HepG2 (cell line): ENCODE results near the gene SIRT7. TPM values are rescaled to one million over a fixed set of nuclear protein-coding genes. Genes with fewer than 3 reads are reported as not detected.

Source experiments
- AGO1 ChIP-seq: fragments of 200-400 bp; formaldehyde crosslinking; IDR thresholded peaks from 2 replicates; pipeline ENCODE4 v1.6.1; 2017; ENCODE audit warnings: mild to moderate bottlenecking, low read depth, low read length, moderate library complexity; ENCODE audit not compliant: poor library complexity, severe bottlenecking
- ATF7-NPFF ChIP-seq: sonication (generic); formaldehyde crosslinking; IDR thresholded peaks from 2 replicates; pipeline ENCODE4 v1.8.1; 2023; ENCODE audit warnings: mild to moderate bottlenecking, low read depth, missing genetic modification reagents, moderate library complexity
- FOXA1 ChIP-seq, 2 experiments: fragments of 450-650 bp in 1 of 2; sonication (generic) in 1 of 2; formaldehyde crosslinking in 1 of 2; IDR thresholded peaks; 2 replicates each; pipeline versions ENCODE4 v1.4.0 to v1.6.1; 2016 to 2020; ENCODE audit warnings: missing genetic modification reagents in 1 of 2
- FOXJ3 ChIP-seq: sonication (generic); formaldehyde crosslinking; IDR thresholded peaks from 2 replicates; pipeline ENCODE4 v1.4.0; 2020; ENCODE audit warnings: missing genetic modification reagents, mild to moderate bottlenecking, borderline replicate concordance
- GPN1 ChIP-seq: sonication (generic); formaldehyde crosslinking; IDR thresholded peaks from 2 replicates; pipeline ENCODE4 v1.5.1; 2020; ENCODE audit warnings: missing genetic modification reagents, borderline replicate concordance
- ISL2 ChIP-seq: sonication (generic); formaldehyde crosslinking; IDR thresholded peaks from 2 replicates; pipeline ENCODE4 v1.5.0; 2020; ENCODE audit warnings: missing genetic modification reagents
- LBX2 ChIP-seq: sonication (generic); formaldehyde crosslinking; IDR thresholded peaks from 2 replicates; pipeline ENCODE4 v1.5.0; 2020; ENCODE audit warnings: missing genetic modification reagents, mild to moderate bottlenecking, borderline replicate concordance
- MEIS2 ChIP-seq: sonication (generic); formaldehyde crosslinking; IDR thresholded peaks from 2 replicates; pipeline ENCODE4 v1.9.0; 2021; ENCODE audit warnings: mild to moderate bottlenecking, missing genetic modification reagents
- PHF20 ChIP-seq: sonication (generic); formaldehyde crosslinking; IDR thresholded peaks from 2 replicates; pipeline ENCODE4 v1.5.0; 2020; ENCODE audit warnings: mild to moderate bottlenecking, missing genetic modification reagents
- SETDB1 ChIP-seq: sonication (generic); formaldehyde crosslinking; IDR thresholded peaks from 2 replicates; pipeline ENCODE4 v1.5.1; 2020; ENCODE audit warnings: missing genetic modification reagents, mild to moderate bottlenecking, borderline replicate concordance
- SIN3A ChIP-seq: IDR thresholded peaks from 2 replicates; pipeline ENCODE4 v1.6.1; 2011; ENCODE audit warnings: low read depth, mild to moderate bottlenecking, control low read depth, low read length, borderline replicate concordance
- SIN3B ChIP-seq: fragments of 150-350 bp; IDR thresholded peaks from 2 replicates; pipeline ENCODE4 v1.6.1; 2014; ENCODE audit warnings: low read length
- SP2 ChIP-seq: sonication (generic); formaldehyde crosslinking; IDR thresholded peaks from 2 replicates; pipeline ENCODE4 v1.5.1; 2020; ENCODE audit warnings: mild to moderate bottlenecking, missing genetic modification reagents
- SPEN ChIP-seq: sonication (generic); formaldehyde crosslinking; IDR thresholded peaks from 2 replicates; pipeline ENCODE4 v1.5.1; 2020; ENCODE audit warnings: low read depth, mild to moderate bottlenecking, missing genetic modification reagents
- SRSF4 ChIP-seq: fragments of 200-400 bp; formaldehyde crosslinking; IDR thresholded peaks from one replicate; pipeline ENCODE4 v1.6.1; 2018; ENCODE audit warnings: mild to moderate bottlenecking, low read depth, low read length, moderate library complexity; ENCODE audit not compliant: poor library complexity, severe bottlenecking
- TCF7 ChIP-seq: sonication (generic); IDR thresholded peaks from 2 replicates; pipeline ENCODE4 v1.6.1; 2016; ENCODE audit warnings: antibody characterized with exemption, low read depth
- ZBTB42 ChIP-seq: sonication (generic); formaldehyde crosslinking; IDR thresholded peaks from 2 replicates; pipeline ENCODE4 v1.5.0; 2020; ENCODE audit warnings: mild to moderate bottlenecking, missing genetic modification reagents
- ZMAT5 ChIP-seq: sonication (generic); formaldehyde crosslinking; IDR thresholded peaks from 2 replicates; pipeline ENCODE4 v1.5.0; 2020; ENCODE audit warnings: mild to moderate bottlenecking, low read depth, missing genetic modification reagents, borderline replicate concordance
- ZNF383 ChIP-seq: sonication (generic); formaldehyde crosslinking; IDR thresholded peaks from 2 replicates; pipeline ENCODE4 v1.4.0; 2020; ENCODE audit warnings: missing genetic modification reagents, mild to moderate bottlenecking, borderline replicate concordance
- ZNF451 ChIP-seq: sonication (generic); formaldehyde crosslinking; IDR thresholded peaks from 2 replicates; pipeline ENCODE4 v1.5.0; 2020; ENCODE audit warnings: mild to moderate bottlenecking, missing genetic modification reagents
- ZNF570 ChIP-seq: sonication (generic); formaldehyde crosslinking; IDR thresholded peaks from 2 replicates; pipeline ENCODE4 v1.4.0; 2020; ENCODE audit warnings: mild to moderate bottlenecking, missing genetic modification reagents, borderline replicate concordance
- ZNF572 ChIP-seq: sonication (generic); formaldehyde crosslinking; IDR thresholded peaks from 2 replicates; pipeline ENCODE4 v1.5.1; 2020; ENCODE audit warnings: mild to moderate bottlenecking, missing genetic modification reagents
- ZNF768 ChIP-seq: sonication (generic); formaldehyde crosslinking; IDR thresholded peaks from 2 replicates; pipeline ENCODE4 v1.4.0; 2020; ENCODE audit warnings: missing genetic modification reagents
- polyA plus RNA-seq, 8 experiments: library from polyadenylated mRNA; depleted of rRNA in 3 of 8; stranded (reverse) in 7 of 8; unstranded in 1 of 8; fragments of >200 nt; fragmentation: Illumina TruSeq in 4 of 8; extraction: Trizol in 4 of 8; gene quantifications; 2 replicates each; pipeline versions ENCODE4 v1.2.1 to v1.2.3, GENCODE V29; 2011 to 2016; ENCODE audit warnings: low read depth in 4 of 8, missing spikeins in 1 of 8, mixed read lengths in 1 of 8; ENCODE audit not compliant: insufficient read depth in 1 of 8
- total RNA-seq, 5 experiments: library from RNA; depleted of rRNA; stranded (reverse); fragments of >200 nt; fragmentation: Illumina TruSeq; extraction: Trizol; gene quantifications; 2 replicates each; pipeline ENCODE4 v1.2.3, GENCODE V29; 2016; ENCODE audit warnings: low read depth in 1 of 5
- TF ChIP-seq, protein P1 (sequence below): sonication (generic); formaldehyde crosslinking; IDR thresholded peaks from 2 replicates; pipeline ENCODE4 v1.8.0; 2022; ENCODE audit warnings: low read depth, missing genetic modification reagents
- TF ChIP-seq, protein P2 (sequence below): sonication (generic); formaldehyde crosslinking; IDR thresholded peaks from 2 replicates; pipeline ENCODE4 v1.5.0; 2020; ENCODE audit warnings: mild to moderate bottlenecking, missing genetic modification reagents

Gene SIRT7
- total and polyA plus RNA-seq, 2 of the 13 experiments (the other 11 are each of a cell fraction or from before 2014, with no cell fraction given), result 8.3 to 24.8 TPM

DNA sequence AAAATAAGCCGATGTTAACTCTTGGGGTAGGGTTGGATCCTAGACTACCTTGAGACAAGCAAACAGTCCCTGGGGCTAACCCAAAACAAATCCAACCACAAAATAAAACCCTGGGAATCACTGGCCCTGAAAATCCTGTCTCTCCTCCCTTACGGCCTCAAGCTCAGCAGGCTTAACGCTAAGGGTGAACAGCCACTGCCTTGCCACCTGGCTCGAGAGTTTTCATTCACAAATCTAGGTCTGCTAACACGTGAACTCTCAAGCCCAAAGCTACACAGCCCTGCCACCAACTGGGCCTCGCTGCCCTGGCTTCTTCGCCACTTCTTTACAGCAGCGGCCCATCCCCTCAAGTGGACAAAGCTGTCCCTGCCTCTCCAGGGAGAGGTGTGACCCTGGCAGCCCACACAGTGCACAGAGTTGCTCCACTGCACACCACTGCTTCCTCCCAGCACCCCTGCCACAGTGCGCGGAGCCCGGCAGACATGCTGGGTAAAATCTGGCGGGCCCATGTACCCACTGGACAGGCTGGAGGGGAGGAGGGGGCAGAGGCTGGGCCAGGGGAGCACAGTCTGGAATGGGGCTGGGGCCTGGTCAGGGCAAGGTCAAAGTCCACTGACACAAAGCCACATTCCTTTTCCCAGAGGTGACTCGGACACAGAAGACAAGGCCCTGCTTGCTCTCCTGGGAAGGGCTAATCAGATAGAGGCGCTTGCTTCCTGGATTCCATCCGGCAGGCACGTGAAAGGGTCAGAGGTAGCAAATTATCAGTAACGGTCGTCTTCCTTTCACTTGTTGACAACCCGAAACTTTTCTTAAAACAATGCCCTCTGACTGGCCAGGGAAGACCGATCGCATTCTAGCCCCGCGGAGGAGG is 7.8 kb downstream of the SIRT7 start (continued):
- TF ChIP-seq ZMAT5 (CRISPR knock-in tag) (no peak), MEIS2 (CRISPR knock-in tag) (peak; percentile 83), SRSF4 (no peak), PHF20 (no peak; the same call in 1 of the 2 replicates), FOXA1 (IDR thresholded peaks at IDR 0.05) (no peak), FOXA1 (CRISPR knock-in tag; IDR thresholded peaks at IDR 0.05) (peak; percentile 9; the same call in 1 of the 2 replicates), GPN1 (CRISPR knock-in tag) (no peak), ZNF451 (CRISPR knock-in tag) (no peak), SPEN (CRISPR knock-in tag) (peak; percentile 94), SIN3B (no peak), SP2 (CRISPR knock-in tag) (peak; percentile 47; the same call in 1 of the 2 replicates), ATF7-NPFF (CRISPR knock-in tag) (no peak), ZNF768 (CRISPR knock-in tag) (peak; percentile 40; the same call in 1 of the 2 replicates), AGO1 (peak; percentile 86), LBX2 (CRISPR knock-in tag) (peak; percentile 54; the same call in 1 of the 2 replicates), SIN3A (peak; percentile 91), ZNF572 (CRISPR knock-in tag) (peak; percentile 93), ISL2 (CRISPR knock-in tag) (peak; percentile 59), FOXJ3 (CRISPR knock-in tag) (peak; percentile 80; the same call in 1 of the 2 replicates), SETDB1 (CRISPR knock-in tag) (no peak), ZNF570 (CRISPR knock-in tag) (no peak), ZBTB42 (CRISPR knock-in tag) (peak; percentile 90), ZNF383 (CRISPR knock-in tag) (peak; percentile 40), TCF7 (peak; percentile 19; the same call in 1 of the 2 replicates)
- TF ChIP-seq, protein P1, sequence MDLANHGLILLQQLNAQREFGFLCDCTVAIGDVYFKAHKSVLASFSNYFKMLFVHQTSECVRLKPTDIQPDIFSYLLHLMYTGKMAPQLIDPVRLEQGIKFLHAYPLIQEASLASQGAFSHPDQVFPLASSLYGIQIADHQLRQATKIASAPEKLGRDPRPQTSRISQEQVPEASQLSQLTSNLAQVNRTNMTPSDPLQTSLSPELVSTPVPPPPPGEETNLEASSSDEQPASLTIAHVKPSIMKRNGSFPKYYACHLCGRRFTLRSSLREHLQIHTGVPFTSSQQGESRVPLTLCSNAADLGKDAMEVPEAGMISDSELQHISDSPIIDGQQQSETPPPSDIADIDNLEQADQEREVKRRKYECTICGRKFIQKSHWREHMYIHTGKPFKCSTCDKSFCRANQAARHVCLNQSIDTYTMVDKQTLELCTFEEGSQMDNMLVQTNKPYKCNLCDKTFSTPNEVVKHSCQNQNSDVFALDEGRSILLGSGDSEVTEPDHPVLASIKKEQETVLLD (CRISPR knock-in tag), result peak; percentile 60; the same call in 1 of the 2 replicates
- TF ChIP-seq, protein P2, sequence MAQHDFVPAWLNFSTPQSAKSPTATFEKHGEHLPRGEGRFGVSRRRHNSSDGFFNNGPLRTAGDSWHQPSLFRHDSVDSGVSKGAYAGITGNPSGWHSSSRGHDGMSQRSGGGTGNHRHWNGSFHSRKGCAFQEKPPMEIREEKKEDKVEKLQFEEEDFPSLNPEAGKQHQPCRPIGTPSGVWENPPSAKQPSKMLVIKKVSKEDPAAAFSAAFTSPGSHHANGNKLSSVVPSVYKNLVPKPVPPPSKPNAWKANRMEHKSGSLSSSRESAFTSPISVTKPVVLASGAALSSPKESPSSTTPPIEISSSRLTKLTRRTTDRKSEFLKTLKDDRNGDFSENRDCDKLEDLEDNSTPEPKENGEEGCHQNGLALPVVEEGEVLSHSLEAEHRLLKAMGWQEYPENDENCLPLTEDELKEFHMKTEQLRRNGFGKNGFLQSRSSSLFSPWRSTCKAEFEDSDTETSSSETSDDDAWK, result no peak
